ENCODE measurements around the gene OR10T2.
"Not testable (repeated sequence)": the region's sequence is repeated elsewhere in the genome, so short reads cannot be mapped to it uniquely, and the experiment has no call there.

OR10T2 gene, protein sequence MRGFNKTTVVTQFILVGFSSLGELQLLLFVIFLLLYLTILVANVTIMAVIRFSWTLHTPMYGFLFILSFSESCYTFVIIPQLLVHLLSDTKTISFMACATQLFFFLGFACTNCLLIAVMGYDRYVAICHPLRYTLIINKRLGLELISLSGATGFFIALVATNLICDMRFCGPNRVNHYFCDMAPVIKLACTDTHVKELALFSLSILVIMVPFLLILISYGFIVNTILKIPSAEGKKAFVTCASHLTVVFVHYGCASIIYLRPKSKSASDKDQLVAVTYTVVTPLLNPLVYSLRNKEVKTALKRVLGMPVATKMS

DNA sequence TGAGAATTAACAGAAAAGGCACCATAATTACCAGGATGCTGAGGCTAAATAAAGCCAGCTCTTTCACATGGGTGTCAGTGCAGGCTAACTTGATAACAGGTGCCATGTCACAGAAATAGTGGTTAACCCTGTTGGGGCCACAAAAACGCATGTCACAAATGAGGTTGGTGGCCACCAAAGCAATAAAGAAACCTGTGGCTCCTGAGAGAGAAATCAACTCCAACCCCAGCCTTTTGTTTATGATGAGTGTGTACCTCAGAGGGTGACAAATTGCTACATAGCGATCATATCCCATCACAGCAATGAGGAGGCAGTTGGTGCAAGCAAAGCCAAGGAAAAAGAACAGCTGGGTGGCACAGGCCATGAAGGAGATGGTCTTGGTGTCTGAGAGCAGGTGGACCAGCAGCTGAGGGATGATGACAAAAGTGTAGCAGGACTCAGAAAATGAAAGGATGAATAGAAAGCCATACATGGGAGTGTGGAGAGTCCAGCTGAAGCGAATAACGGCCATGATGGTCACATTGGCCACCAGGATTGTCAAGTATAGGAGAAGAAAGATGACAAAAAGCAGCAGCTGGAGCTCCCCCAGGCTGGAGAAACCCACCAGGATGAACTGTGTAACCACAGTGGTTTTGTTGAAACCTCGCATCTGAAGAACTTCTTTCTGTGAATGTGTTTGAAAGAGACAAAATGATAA is at the start of gene OR10T2:
OR10T2 (minus strand) TSS at position 649 of the 697 bp plus-strand sequence; CDS start at position 649, 0 bp downstream.
- DNase-seq = no peak

DNA sequence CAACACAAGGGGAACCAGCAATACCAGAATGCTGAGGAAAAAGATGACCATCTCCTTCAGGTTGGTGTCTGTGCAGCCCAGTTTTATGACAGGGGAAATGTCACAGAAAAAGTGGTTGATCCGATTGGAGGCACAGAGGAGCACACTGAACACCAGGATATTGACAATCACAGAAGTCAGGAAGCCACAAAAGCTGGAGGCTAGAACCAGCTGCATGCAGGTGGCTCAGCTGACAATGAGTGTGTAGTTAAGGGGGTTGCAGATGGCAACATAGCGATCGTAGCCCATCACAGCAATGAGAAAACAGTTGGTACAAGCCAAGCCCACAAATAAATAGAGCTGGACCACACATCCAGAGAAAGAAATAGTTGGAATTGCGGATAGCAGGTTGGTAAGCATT is 46.1 kb upstream of the OR10T2 start:
- DNase-seq = no peak

DNA sequence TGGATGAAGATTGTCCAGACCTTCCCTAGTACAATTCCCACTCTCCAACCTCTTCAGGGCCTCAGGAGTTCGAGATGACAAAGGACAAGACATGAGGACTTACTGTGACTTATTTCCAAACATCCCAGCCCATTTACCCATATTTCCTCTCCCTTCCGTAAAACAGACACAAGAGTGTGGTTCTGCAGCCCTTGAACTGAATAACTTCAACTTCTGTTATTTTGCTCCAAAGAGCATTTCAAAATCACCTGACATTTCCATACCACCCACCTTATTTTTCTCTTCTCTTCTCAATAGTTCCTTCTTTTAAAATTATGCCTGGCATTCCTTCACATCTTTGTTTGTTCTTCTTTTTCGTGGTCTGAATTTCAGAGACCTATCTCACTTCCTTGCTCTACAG is 35.5 kb upstream of the OR10T2 start:
- DNase-seq = no peak

DNA sequence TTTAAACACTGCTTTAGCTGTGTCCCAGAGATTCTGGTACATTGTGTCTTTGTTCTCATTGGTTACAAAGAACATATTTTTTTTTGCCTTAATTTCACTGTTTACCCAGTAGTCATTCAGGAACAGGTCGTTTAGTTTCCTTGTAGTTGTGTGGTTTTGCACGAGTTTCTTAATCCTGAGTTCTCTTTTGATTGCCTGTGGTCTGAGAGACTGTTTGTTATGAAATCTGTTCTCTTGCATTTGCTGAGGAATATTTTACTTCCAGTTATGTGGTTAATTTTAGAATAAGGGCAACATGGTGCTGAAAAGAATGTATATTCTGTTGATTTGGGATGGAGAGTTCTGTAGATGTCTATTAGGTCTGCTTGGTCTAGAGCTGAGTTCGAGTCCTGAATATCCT is 30.9 kb upstream of the OR10T2 start:
- not testable (repeated sequence) for DNase-seq

DNA sequence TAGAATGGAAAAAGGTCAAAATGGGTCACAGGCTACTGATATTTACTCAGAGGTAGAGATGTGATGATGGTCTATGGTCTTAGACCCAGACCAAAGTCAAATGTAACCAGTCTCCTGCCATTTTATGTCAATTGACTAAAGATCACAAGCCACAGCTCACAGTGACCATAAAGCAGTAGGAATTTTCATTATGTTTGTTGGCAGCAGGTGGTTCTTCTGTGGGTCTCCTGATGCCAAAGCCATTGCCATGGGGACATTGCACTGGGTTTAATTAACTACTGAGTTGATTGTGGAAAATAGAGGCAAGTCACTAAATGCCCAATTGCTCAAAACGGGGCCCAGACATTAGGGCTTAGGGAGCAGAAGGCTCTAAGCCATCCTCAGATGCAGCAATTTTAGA is 26.9 kb upstream of the OR10T2 start, which contains the start of gene OR10K2:
OR10K2 (minus strand) TSS at position 101 of the 400 bp plus-strand sequence. CDS start 5,371 bp downstream, outside the sequence.
- no peak for DNase-seq

DNA sequence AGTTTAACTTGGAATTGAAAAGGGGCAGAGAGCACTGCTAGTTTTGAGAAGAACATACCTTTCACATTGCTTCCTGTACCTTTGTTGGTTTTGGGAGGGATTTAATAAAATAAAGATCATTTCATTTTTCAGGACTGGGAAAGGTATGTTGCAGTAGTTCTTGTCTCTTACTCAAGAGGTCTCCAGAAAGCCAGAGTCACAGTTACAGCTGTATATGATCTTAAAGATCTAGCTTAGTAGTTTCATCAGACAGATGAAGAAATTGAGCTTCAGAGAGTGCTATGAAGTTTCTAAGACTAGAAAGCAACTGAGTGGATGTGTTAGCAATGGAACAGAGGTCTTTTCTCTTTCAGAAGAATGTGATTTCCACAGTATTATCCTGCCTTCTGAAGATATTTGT is 25.8 kb upstream of the OR10T2 start:
- DNase-seq = no peak

DNA sequence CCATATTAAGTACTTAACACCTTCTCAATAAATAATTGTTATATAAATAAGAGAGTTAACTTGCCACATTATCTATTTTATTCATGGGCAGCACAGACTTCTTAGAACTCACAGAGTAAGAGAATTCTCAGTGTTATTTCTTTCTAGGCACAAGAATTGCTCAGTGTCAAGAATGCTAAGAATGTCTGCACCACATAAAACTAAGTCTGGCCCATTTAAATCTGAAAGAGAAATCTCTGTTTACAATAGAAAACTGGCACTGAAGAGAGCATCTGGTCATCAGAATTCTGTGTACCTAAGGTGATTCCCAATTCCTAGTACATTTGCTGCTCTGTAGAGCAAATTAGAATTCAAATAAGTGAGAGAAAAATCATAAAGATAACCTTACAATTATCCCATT is 22.9 kb upstream of the OR10T2 start:
- DNase-seq = no peak

DNA sequence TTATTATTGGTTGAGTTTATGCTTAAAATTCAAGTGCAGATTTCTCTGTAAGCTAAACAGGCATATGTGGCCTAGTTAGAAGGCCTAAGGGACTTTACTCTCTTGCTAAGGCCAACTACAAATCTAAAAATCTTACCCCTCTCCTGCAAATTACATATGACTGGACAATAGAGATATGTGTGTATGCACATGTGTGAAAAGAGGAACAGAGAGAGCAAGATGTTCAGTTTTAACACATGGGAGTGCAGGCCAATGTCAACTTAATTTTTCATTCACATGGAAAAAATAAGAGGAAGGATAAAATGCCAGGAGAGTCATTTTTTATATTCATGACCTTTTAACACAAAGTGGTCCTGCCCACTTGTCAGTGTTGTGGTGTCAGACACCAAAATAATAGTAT is 18.3 kb upstream of the OR10T2 start:
- DNase-seq = no peak

DNA sequence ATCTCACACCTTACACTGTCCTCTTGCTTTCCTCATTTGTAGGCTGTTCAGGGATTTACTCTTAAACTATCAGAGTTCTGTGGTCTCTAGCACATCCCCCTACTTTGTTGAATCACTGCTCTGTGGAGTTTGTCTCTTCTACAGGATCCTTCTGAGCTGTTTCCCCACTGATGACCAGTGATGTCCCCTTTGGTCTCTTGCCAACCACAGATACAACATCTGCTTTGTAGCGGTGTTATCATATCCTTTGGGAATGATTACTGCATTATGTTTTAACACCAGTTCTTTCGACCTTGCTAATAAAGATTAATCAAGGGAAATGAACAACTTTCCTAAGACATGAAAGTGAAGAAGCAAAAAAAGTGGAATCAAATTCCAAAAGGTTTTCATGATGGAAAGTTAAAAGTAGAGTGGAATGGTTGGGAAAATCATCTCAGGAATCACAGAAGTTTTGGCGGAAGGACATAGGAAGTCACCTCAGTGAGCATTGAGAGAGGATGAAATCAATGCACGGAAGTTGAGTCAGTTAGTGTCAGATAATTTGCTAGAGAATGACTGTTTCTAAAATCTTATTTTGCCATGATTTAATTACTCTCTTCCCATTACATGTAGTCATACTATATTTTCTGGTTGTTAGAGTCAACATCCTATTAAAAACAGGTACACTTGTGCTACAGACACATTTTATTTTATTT is 15.5 kb upstream of the OR10T2 start:
- no peak for DNase-seq

DNA sequence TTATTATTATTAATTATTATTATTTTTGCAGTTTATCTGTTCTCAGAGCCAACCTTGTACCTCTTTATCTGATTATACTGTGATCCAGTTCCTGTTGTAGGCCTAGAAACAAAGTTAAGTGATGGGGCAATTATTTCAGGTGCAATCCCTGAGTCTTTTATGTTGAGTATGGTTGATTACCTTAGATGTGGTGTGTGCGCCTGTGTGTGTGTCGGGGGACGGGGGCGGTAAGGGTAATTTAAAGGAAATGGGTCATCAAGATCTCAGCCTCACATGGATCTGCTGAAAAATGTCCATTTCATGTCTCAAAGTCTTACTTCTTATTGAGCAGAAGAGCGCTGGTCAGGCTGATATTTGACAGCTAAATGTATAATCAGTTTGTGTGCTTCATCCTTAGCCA is 7.8 kb upstream of the OR10T2 start:
- DNase-seq = no peak

DNA sequence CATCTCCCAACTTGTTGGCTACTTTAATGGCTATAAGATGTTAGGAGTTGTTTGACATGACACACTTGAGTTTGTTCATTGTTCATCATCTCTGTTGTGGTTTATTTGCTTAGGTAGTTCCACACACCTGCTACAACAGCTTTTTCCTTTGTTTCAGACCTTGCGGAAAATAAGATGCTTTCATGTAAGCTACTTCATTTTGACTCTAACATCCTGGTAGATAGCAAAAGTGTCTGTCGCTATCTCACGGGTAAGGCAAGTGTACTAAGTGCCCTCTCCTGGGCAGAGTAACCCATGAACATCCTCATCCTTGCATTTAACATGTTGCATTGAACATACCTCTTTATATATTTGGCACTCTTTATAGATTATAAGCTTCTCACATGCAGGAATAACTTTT is 1.6 kb upstream of the OR10T2 start:
- DNase-seq = no peak

DNA sequence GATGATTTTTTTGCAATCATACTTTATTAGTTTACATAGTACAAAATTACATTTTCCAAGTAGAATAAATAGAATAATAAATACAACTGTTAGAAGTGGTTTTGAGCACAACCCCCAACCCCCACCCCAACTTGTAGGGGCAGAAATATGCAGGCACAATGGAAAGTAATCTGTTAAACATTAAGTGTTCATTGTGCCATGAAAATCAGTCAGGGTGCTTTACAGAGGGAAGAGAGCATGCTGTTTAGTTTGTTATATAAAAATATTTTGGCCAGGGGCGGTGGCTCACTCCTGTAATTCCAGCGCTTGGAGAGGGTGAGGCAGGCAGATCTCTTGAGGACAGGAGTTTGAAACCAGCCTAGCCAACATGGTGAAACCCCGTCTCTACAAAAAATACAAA is 2.6 kb downstream of the OR10T2 start:
- no peak for DNase-seq

DNA sequence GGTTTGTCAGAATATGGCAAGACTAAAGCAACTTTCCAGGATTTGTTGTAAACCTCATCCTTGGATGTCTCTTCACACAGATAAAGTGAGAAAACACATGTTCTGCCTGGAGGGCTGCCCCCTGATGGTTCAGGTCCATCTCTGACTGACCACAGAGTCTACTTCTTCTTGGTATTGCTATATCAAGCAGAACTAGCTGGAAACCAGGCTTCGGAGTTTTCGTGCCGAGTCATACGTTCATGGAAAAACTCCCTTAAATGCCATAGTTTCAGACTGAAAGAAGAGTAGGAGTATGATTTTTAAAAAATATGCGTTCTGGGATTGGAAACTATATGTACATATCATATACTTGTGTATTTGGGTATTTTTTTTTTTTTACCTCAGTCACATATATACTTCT is 5.8 kb downstream of the OR10T2 start:
- DNase-seq = no peak

DNA sequence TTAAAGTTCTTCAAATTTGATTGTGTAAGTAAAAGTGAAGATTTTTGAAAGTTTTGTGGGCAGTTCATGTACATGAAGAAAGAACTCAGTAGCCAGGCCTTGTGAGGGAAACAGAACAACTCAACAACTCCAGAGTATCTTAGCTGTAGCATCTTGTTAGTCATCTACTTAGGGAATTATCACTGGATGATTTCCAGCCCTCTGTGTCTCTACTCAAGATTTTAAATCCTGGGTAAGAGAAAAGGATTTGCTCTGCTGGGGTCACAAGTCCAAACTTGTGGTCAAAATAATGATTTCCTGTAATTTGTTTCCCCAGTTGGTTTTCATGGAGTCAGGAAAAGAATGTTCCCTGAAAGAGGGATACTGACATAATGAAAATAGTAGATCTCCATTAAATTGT is 8.2 kb downstream of the OR10T2 start:
- no peak for DNase-seq

DNA sequence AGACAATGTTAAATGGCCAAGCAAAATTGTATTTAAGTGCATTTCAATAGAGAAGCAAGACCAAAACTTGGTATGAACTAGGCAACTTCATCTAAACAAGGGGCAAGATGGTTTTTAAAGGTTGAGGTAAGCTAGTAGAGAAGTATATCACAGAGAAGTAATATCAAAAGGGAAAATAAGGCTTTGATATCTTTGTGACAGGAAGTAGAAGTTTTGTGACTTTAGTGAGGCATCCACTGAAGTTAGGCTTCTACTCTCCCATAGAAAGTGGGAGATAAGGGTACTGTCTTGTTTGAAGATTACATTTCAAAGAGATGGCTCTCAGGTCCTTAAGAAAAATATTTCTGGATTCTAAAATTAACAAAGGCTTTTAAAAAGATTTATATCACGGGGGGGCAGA is 8.9 kb downstream of the OR10T2 start:
- DNase-seq = no peak

DNA sequence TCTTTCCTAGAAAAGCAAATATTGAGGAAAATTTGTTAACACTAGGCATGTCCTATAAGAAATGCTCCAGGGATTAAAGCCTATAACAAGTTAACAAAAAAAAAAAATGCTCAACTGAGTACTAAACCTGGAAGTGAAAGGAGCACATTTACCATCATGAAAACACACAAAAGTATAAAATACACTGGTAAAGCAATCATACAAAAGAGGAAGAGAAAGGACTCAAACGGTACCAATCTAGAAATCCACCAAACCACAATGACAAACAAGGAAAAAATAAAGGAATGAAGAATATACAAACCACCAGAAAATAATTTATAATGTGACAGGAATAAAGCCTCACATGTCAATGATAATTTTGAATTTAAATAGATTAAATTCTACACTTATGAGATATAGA is 24.4 kb downstream of the OR10T2 start:
- DNase-seq = no peak

DNA sequence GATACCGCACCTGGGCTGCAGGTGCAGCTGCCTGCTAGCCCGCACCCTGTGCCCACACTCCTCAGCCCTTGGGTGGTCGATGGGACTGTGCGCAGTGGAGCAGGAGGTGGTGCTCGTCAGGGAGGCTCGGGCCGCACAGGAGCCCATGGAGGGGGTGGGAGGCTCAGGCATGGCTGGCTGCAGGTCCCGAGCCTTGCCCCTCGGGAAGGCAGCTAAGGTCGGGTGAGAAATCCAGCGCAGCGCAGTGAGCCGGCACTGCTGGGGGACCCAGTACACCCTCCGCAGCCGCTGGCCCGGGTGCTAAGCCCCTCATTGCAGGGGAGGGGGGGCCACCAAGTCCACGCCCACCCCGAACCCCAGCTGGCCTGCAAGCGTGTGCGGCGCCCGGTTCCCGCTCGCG is 25.2 kb downstream of the OR10T2 start:
- not testable (repeated sequence) for DNase-seq

DNA sequence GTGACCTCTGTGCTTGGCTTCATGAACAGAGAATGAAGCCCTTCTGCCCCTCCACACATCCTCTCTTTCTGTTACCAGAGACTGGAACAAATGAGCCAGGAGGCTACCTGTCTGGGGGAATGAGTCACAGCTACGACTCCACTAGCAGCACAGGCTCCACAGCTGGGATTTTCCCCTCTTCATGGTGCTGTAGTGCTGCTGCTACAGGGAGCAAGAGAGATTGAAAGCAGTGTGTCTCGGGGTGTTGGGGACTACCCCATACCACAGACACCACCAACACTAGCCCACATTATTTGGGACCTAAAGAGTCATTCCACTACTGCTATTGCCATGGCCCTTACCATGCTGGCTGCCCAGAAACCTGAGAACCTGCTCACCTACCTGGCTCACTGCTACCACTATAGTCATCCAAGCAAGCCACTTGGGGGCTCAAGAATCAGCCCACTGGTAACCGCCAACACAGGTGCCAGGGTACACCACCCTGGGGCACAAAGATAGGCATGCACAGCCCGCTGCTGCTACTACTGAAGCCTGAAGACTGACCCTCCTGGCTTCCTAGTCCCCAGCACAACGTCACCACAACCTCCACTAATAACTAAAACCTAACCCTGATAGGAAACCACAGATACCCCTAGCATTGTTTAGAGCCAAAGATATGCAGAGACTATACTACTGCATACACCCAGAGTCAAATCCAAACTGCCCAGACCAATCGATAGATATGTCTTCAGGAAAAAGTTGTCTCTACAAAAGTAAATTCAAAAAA is 27.9 kb downstream of the OR10T2 start:
- DNase-seq = no peak

DNA sequence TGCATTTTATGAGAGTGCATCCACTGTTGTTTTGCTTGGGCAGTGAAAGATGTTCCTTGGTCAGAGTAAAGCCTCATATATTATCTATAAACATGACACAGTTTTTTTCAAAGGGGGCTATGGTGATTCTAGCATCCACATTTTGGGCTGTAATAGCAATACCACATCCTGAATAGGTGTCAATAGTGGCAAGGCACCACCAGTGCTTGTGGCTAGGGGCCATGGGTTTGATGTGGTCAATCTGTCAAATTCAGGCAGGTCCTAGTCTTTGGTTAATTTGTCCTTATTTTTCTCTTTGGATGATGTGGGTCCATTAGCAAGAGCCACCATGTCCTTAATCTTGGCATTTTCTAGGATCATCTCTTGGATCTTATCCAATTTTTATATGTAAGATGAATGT is 32.5 kb downstream of the OR10T2 start:
- DNase-seq = no peak

DNA sequence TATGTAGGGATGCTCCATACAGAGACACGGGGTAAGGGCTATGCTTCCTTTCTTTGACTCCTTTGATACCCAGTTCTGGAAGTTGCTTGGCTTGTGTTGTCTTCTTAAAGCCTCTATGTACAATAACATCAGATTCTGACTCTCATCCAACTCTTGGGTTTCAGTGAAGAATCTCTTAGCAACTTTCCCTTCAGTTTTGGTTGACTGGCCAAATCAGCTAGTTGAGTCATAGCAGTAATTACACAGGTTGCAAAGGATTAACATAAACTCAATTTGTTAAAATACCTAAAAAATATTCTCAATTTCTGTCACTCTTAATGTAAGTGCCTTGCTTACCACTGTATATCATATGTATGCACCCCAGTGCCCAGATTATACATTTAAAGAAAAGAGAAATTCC is 36.3 kb downstream of the OR10T2 start:
- DNase-seq = no peak

DNA sequence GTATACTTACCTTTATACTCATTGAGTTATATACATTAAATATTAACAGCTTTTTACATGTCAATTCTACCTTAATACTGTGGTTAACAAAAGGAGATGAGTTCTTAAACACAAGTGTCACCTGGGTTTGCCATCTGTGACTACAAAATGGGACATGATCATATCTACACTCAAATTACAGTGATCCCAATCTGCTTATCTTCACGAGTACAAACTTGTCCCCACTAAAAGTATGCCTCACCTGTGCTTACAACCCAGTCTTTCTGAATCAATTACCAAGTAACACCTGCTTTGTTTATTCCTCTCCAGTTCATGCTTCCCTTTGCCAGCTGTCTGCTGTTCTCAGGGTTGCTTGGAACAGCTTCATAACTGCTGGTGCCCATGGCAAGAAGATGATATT is 36.8 kb downstream of the OR10T2 start:
- no peak for DNase-seq

DNA sequence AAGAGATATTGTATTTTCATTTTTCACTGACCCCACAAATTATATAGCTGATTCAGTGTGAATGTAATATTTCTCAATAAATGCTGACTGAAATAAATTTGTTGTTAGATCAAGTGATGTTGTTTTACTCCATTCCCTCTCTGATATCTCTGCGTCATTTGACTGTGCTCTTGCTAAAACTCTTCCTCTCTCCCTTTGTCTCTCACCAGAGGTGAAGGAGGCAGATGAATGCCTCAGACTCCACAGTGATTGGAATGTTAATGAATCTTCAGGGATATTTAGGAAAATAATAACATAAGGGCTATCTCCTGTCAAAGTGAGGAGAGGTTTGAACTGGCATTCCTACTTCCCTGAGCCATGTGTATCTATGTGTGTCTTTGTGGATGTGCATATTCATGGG is 41.8 kb downstream of the OR10T2 start:
- DNase-seq = no peak

DNA sequence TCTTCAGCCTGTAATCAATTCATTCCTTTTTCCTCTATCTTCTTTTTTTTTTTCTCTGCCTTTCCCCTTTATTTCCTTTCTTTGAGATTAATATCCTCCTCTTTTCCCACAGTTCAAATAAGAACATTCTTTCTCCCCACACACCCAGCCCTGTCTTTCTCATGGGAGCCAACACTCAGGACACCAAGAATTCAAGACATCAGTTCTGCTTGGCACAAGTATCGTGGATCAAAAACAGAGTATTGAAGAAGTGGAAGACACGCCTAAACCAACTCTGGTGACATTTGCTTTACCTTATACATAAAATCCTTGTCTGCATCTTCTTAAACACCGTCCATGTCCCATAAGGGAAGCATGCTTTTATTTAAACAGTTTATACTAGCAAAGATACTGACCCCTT is 42.6 kb downstream of the OR10T2 start:
- DNase-seq = no peak
